Liver (tissue), 3 donors: ENCODE data around the gene MYG1.

ENCODE experiments used
- CTCF ChIP-seq: fragments of 150-350 bp; IDR thresholded peaks from 2 replicates; pipeline ENCODE4 v1.5.1; 2017; ENCODE audit warnings: improper control_type of control experiment, low read depth, low read length; ENCODE audit not compliant: missing input control
- EGR1 ChIP-seq, 2 donors: IDR thresholded peaks; 2 replicates each; pipeline ENCODE4 v1.6.1; 2016 to 2018; ENCODE audit warnings: antibody characterized with exemption in 2 of 2, low read depth in 2 of 2
- GABPA ChIP-seq, 2 donors: IDR thresholded peaks in 1 of 2; conservative IDR thresholded peaks in 1 of 2; 2 replicates each; pipeline ENCODE4 v1.6.1; 2016; ENCODE audit warnings: antibody characterized with exemption in 2 of 2, mild to moderate bottlenecking in 1 of 2, moderate library complexity in 1 of 2
- HNF4G ChIP-seq: IDR thresholded peaks from 2 replicates; pipeline ENCODE4 v1.6.1; 2016; ENCODE audit warnings: antibody characterized with exemption
- RAD21 ChIP-seq, 2 donors: IDR thresholded peaks; 2 replicates each; pipeline ENCODE4 v1.6.1; 2016; ENCODE audit warnings: antibody characterized with exemption in 2 of 2, mild to moderate bottlenecking in 2 of 2
- SP1 ChIP-seq: IDR thresholded peaks from 2 replicates; pipeline ENCODE4 v1.6.1; 2018; ENCODE audit warnings: antibody characterized with exemption, mild to moderate bottlenecking
- TF ChIP-seq, protein P1 (sequence below): IDR thresholded peaks from 2 replicates; pipeline ENCODE4 v1.6.1; 2016; ENCODE audit warnings: antibody characterized with exemption
- donor health status: healthy.
- donor health status: healthy.

GRCh38 chr12:53333845-53334244 is 34.4 kb downstream of the MYG1 start:
- TF ChIP-seq CTCF, result no peak
- TF ChIP-seq EGR1 (IDR thresholded peaks at IDR 0.05; ENCODE audit: low read depth in 2 of 2), result no peak
- no peak for TF ChIP-seq GABPA (IDR thresholded peaks at IDR 0.05 in 1 of 2, conservative IDR thresholded peaks at IDR 0.05 in 1 of 2)
- TF ChIP-seq, protein P1, sequence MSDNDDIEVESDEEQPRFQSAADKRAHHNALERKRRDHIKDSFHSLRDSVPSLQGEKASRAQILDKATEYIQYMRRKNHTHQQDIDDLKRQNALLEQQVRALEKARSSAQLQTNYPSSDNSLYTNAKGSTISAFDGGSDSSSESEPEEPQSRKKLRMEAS, result no peak
- TF ChIP-seq RAD21 (IDR thresholded peaks at IDR 0.05), result no peak
- no peak for TF ChIP-seq HNF4G
- TF ChIP-seq SP1, result no peak
